Trophoblast cell (in vitro differentiated cells and primary cell): ENCODE measurements around the gene SLC48A1.
"Not testable (repeated sequence)": the region's sequence is repeated elsewhere in the genome, so short reads cannot be mapped to it uniquely, and the experiment has no call there.

Experiments
- DNase-seq, 2 donors: peaks; one replicate each; pipeline ENCODE4 v3.0.0-alpha.2; 2016
- H2AFZ ChIP-seq: 2 replicates; pipeline ENCODE4 v1.6.1; 2013; ENCODE audit warnings: low read length, moderate library complexity, mild to moderate bottlenecking; ENCODE audit not compliant: insufficient read depth, poor library complexity
- H2AK5ac ChIP-seq: 2 replicates; pipeline ENCODE4 v1.6.1; 2013; ENCODE audit warnings: mild to moderate bottlenecking, low read length
- H2BK120ac ChIP-seq: 2 replicates; pipeline ENCODE4 v1.6.1; 2013; ENCODE audit warnings: low read length, mild to moderate bottlenecking, moderate library complexity; ENCODE audit not compliant: insufficient read depth, poor library complexity
- H2BK12ac ChIP-seq: 2 replicates; pipeline ENCODE4 v1.6.1; 2013; ENCODE audit warnings: mild to moderate bottlenecking, low read length, moderate library complexity
- H2BK5ac ChIP-seq: 2 replicates; pipeline ENCODE4 v1.6.1; 2013; ENCODE audit warnings: low read length, low read depth, moderate library complexity, mild to moderate bottlenecking; ENCODE audit not compliant: poor library complexity
- H3K14ac ChIP-seq: 2 replicates; pipeline ENCODE4 v1.6.1; 2013; ENCODE audit warnings: mild to moderate bottlenecking, low read length
- H3K18ac ChIP-seq: 2 replicates; pipeline ENCODE4 v1.6.1; 2013; ENCODE audit warnings: mild to moderate bottlenecking, low read length
- H3K23ac ChIP-seq: 2 replicates; pipeline ENCODE4 v1.6.1; 2013; ENCODE audit warnings: low read length
- H3K27ac ChIP-seq: 2 replicates; pipeline ENCODE4 v1.5.1; 2013; ENCODE audit warnings: low read depth, mild to moderate bottlenecking, inconsistent platforms, low read length, moderate library complexity
- H3K27me3 ChIP-seq: 2 replicates; pipeline ENCODE4 v1.6.1; 2013; ENCODE audit warnings: inconsistent platforms, mild to moderate bottlenecking, low read length, moderate library complexity; ENCODE audit not compliant: insufficient read depth
- H3K36me3 ChIP-seq, 2 experiments: 1 replicate in 1 of 2; 2 replicates in 1 of 2; pipeline ENCODE4 v1.6.1; 2013; ENCODE audit warnings: low read length in 2 of 2, mild to moderate bottlenecking in 2 of 2, moderate library complexity in 1 of 2; ENCODE audit not compliant: insufficient read depth in 2 of 2, control insufficient read depth in 1 of 2
- H3K4ac ChIP-seq: 2 replicates; pipeline ENCODE4 v1.6.1; 2013; ENCODE audit warnings: low read depth, mild to moderate bottlenecking, low read length, moderate library complexity
- H3K4me1 ChIP-seq, 2 experiments: 1 replicate in 1 of 2; 2 replicates in 1 of 2; pipeline ENCODE4 v1.6.1; 2013; ENCODE audit warnings: low read length in 2 of 2, mild to moderate bottlenecking in 2 of 2, moderate library complexity in 1 of 2; ENCODE audit not compliant: insufficient read depth in 2 of 2, control insufficient read depth in 1 of 2
- H3K4me2 ChIP-seq: 2 replicates; pipeline ENCODE4 v1.6.1; 2013; ENCODE audit warnings: inconsistent platforms, mild to moderate bottlenecking, low read length, moderate library complexity
- H3K4me3 ChIP-seq: 2 replicates; pipeline ENCODE4 v1.5.1; 2013; ENCODE audit warnings: mild to moderate bottlenecking, low read depth, low read length, inconsistent platforms
- H3K79me1 ChIP-seq: one replicate; pipeline ENCODE4 v1.6.1; 2013; ENCODE audit warnings: low read length
- H3K79me2 ChIP-seq: 2 replicates; pipeline ENCODE4 v1.6.1; 2013; ENCODE audit warnings: low read length, mild to moderate bottlenecking; ENCODE audit not compliant: control insufficient read depth, insufficient read depth, poor library complexity
- H3K9ac ChIP-seq: 2 replicates; pipeline ENCODE4 v1.6.1; 2013; ENCODE audit warnings: mild to moderate bottlenecking, low read length
- H3K9me3 ChIP-seq: 2 replicates; pipeline ENCODE4 v1.6.1; 2013; ENCODE audit warnings: low read depth, mild to moderate bottlenecking, control low read depth, inconsistent platforms, low read length; ENCODE audit not compliant: insufficient read depth
- H4K12ac ChIP-seq: 2 replicates; pipeline ENCODE4 v1.6.1; 2013; ENCODE audit warnings: low read depth, mild to moderate bottlenecking, low read length, moderate library complexity
- H4K8ac ChIP-seq: 2 replicates; pipeline ENCODE4 v1.6.1; 2013; ENCODE audit warnings: low read depth, mild to moderate bottlenecking, low read length, moderate library complexity
- H4K91ac ChIP-seq: one replicate; pipeline ENCODE4 v1.6.1; 2013; ENCODE audit warnings: low read depth, mild to moderate bottlenecking, low read length, moderate library complexity
- WGBS: extraction: QIAGEN DNeasy Blood & Tissue Kit; methylation state at CpG from one replicate; pipeline ENCODE4 v1.1.7; 2013; ENCODE audit warnings: missing lambda C conversion rate; ENCODE audit not compliant: insufficient read length, insufficient coverage; ENCODE audit errors: extremely low coverage; 5-methylcytosine and 5-hydroxymethylcytosine counted together

SLC48A1 gene

GRCh38 chr12:47808050-47808449 lies 35.0 kb downstream of the SLC48A1 start:
- Histone ChIP-seq H2BK12ac (no peak overlapping the region), H4K12ac (no peak overlapping the region), H4K8ac (no peak overlapping the region), H3K79me2 (peaks cover 39% of the 10 kb centered on the region), H3K4ac (peak overlapping the region; percentile 83), H3K4me1 (peaks cover 49 to 52% of the 10 kb centered on the region in 2 experiments), H2BK5ac (no peak overlapping the region), H2AFZ (no peak overlapping the region), H3K9ac (no peak overlapping the region), H3K36me3 (peaks cover 19 to 21% of the 10 kb centered on the region in 2 experiments), H2BK120ac (no peak overlapping the region), H3K23ac (no peak overlapping the region), H3K27ac (no peak overlapping the region), H3K9me3 (no peaks in the 10 kb centered on the region), H4K91ac (no peak overlapping the region), H3K18ac (peak overlapping the region; percentile 7), H3K4me3 (no peak overlapping the region), H3K4me2 (peak overlapping the region; percentile 4), H3K14ac (no peak overlapping the region), H3K79me1 (peaks cover 6% of the 10 kb centered on the region), H2AK5ac (peak overlapping the region; percentile 7), H3K27me3 (no peaks in the 10 kb centered on the region)
- DNase-seq, result peak in 1 of 2 donors; percentile 41
- no CpG with 5 or more reads among the region's 9 CpGs for WGBS

GRCh38 chr12:47808574-47809365 lies 35.7 kb downstream of the SLC48A1 start:
- Histone ChIP-seq H3K18ac (peak overlapping the region; percentile 46), H3K36me3 (peaks cover 14 to 18% of the 10 kb centered on the region in 2 experiments), H3K27me3 (no peaks in the 10 kb centered on the region), H4K8ac (no peak overlapping the region), H2AK5ac (peak overlapping the region; percentile 52), H3K9me3 (no peaks in the 10 kb centered on the region), H3K23ac (no peak overlapping the region), H4K12ac (no peak overlapping the region), H3K9ac (no peak overlapping the region), H2BK5ac (peak overlapping the region; percentile 23), H3K27ac (no peak overlapping the region), H2BK120ac (no peak overlapping the region), H4K91ac (no peak overlapping the region), H3K4me2 (no peak overlapping the region), H3K4me1 (peaks cover 49 to 52% of the 10 kb centered on the region in 2 experiments), H2BK12ac (no peak overlapping the region), H3K4me3 (no peak overlapping the region), H3K79me2 (peaks cover 42% of the 10 kb centered on the region), H2AFZ (peak overlapping the region; percentile 63), H3K4ac (peak overlapping the region; percentile 83), H3K79me1 (peaks cover 13% of the 10 kb centered on the region), H3K14ac (peak overlapping the region; percentile 33)
- WGBS, result no CpG with 5 or more reads among the region's 9 CpGs
- peak in 1 of 2 donors; percentile 13 for DNase-seq

- Histone ChIP-seq H3K4me1 (peaks cover 55 to 58% of the 10 kb centered on the region in 2 experiments), H3K79me1 (peaks cover 13% of the 10 kb centered on the region), H3K36me3 (peaks cover 15 to 20% of the 10 kb centered on the region in 2 experiments), H3K79me2 (peaks cover 48% of the 10 kb centered on the region), H3K4ac (peak overlapping the region; percentile 36)
- H4K91ac ChIP-seq, H3K4me3 ChIP-seq, H2BK5ac ChIP-seq, H3K27me3 ChIP-seq, H2AFZ ChIP-seq, H4K12ac ChIP-seq, H3K9me3 ChIP-seq, H4K8ac ChIP-seq, H3K18ac ChIP-seq, H3K4me2 ChIP-seq, H3K23ac ChIP-seq, H2AK5ac ChIP-seq, DNase-seq, H3K14ac ChIP-seq, H2BK120ac ChIP-seq, H3K27ac ChIP-seq, H2BK12ac ChIP-seq, H3K9ac ChIP-seq: not testable (repeated sequence)
- WGBS, result no CpG with 5 or more reads among the region's 9 CpGs
Measured at GRCh38 chr12:47809518-47809917, 36.5 kb downstream of the SLC48A1 start.

- H3K4me1 ChIP-seq, result peaks cover 57 to 60% of the 10 kb centered on the region in 2 experiments
- H2BK5ac ChIP-seq, result no peak overlapping the region
- no peak overlapping the region for H3K27ac ChIP-seq
- no peak overlapping the region for H2AK5ac ChIP-seq
- peaks cover 49% of the 10 kb centered on the region for H3K79me2 ChIP-seq
- H3K9me3 ChIP-seq, result no peaks in the 10 kb centered on the region
- H3K27me3 ChIP-seq, result no peaks in the 10 kb centered on the region
- H3K9ac ChIP-seq, result no peak overlapping the region
- no peak overlapping the region for H3K4me3 ChIP-seq
- H4K12ac ChIP-seq, result no peak overlapping the region
- H4K91ac ChIP-seq, result no peak overlapping the region
- H3K4ac ChIP-seq, result peak overlapping the region; percentile 85
- WGBS, result no CpG with 5 or more reads among the region's 2 CpGs
- H3K18ac ChIP-seq, result no peak overlapping the region
- H2BK120ac ChIP-seq, result no peak overlapping the region
- H3K79me1 ChIP-seq, result peaks cover 13% of the 10 kb centered on the region
- no peak for DNase-seq
- H2AFZ ChIP-seq, result no peak overlapping the region
- peaks cover 6 to 13% of the 10 kb centered on the region in 2 experiments for H3K36me3 ChIP-seq
- no peak overlapping the region for H4K8ac ChIP-seq
- H3K4me2 ChIP-seq, result no peak overlapping the region
- H2BK12ac ChIP-seq, result no peak overlapping the region
- H3K14ac ChIP-seq, result no peak overlapping the region
- no peak overlapping the region for H3K23ac ChIP-seq
Measured at GRCh38 chr12:47811072-47811396, 38.0 kb downstream of the SLC48A1 start.
